K562 (cell line): ENCODE results near the gene FEV. TPM values are rescaled to one million over a fixed set of nuclear protein-coding genes. Genes with fewer than 3 reads are reported as not detected.

ENCODE experiments used
- EGR1 ChIP-seq: fragments of 450-650 bp; conservative IDR thresholded peaks from 2 replicates; pipeline ENCODE4 v1.6.1; 2017; ENCODE audit warnings: mild to moderate bottlenecking
- LARP7 ChIP-seq: fragments of 450-650 bp; IDR thresholded peaks from 2 replicates; pipeline ENCODE4 v1.6.1; 2016
- PTRF ChIP-seq: fragments of 450-650 bp; IDR thresholded peaks from 2 replicates; pipeline ENCODE4 v1.6.1; 2016; ENCODE audit warnings: mild to moderate bottlenecking, missing genetic modification characterization, missing compliant biosample characterization
- PTTG1 ChIP-seq: fragments of 450-650 bp; IDR thresholded peaks from 2 replicates; pipeline ENCODE4 v1.6.1; 2016; ENCODE audit warnings: low read depth, mild to moderate bottlenecking, missing genetic modification characterization, missing compliant biosample characterization
- SFPQ ChIP-seq: fragments of 200-400 bp; formaldehyde crosslinking; IDR thresholded peaks from 2 replicates; pipeline ENCODE4 v1.6.1; 2017; ENCODE audit warnings: mild to moderate bottlenecking, low read depth, low read length, moderate library complexity
- SMAD2 ChIP-seq: fragments of 150-350 bp; IDR thresholded peaks from 2 replicates; pipeline ENCODE4 v1.6.1; 2014; ENCODE audit warnings: low read depth, mild to moderate bottlenecking, low read length
- TBP ChIP-seq: optimal IDR thresholded peaks from 2 replicates; pipeline ENCODE3; 2011; ENCODE audit warnings: low read depth, low read length, improper control_type of control experiment
- USF1 ChIP-seq: sonication (generic); formaldehyde crosslinking; IDR thresholded peaks from 2 replicates; pipeline ENCODE4 v1.9.0; 2022; ENCODE audit warnings: mild to moderate bottlenecking, missing genetic modification reagents
- ZKSCAN8 ChIP-seq: fragments of 200-800 bp; sonication (Bioruptor generic); IDR thresholded peaks from 2 replicates; pipeline ENCODE4 v1.6.1; 2016; ENCODE audit warnings: missing genetic modification characterization, missing compliant biosample characterization
- ZNF609 ChIP-seq: sonication (generic); formaldehyde crosslinking; IDR thresholded peaks from 2 replicates; pipeline ENCODE4 v1.8.1; 2023; ENCODE audit warnings: missing genetic modification reagents, mild to moderate bottlenecking, borderline replicate concordance
- polyA plus RNA-seq, 8 experiments: library from polyadenylated mRNA; depleted of rRNA in 4 of 8; stranded (reverse) in 5 of 8; unstranded in 3 of 8; fragments of >200 nt; fragmentation: Nextera tagmentation in 2 of 8; fragmentation: Illumina TruSeq in 1 of 8; extraction: Ambion mirVana in 2 of 8; extraction: Trizol in 1 of 8; gene quantifications; 2 replicates each; pipeline versions ENCODE4 v1.2.1 to v1.2.3, GENCODE V29; 2011 to 2014; ENCODE audit warnings: inconsistent platforms in 1 of 8, missing spikeins in 1 of 8
- total RNA-seq, 7 experiments: library from RNA; depleted of rRNA in 6 of 7; stranded (reverse); fragments of >200 nt in 6 of 7; fragmentation: Illumina TruSeq in 2 of 7; extraction: Trizol in 2 of 7; gene quantifications; 2 replicates each; pipeline versions ENCODE4 v1.2.1 to v1.2.3, GENCODE V29; 2011 to 2021; ENCODE audit warnings: low replicate concordance in 1 of 7
- TF ChIP-seq, protein P1 (sequence below): fragments of 250-450 bp; sonication (Bioruptor Pico); IDR thresholded peaks from 2 replicates; pipeline ENCODE4 v1.5.0; 2021; ENCODE audit warnings: mild to moderate bottlenecking, moderate library complexity
- TF ChIP-seq, protein P2 (sequence below): sonication (generic); formaldehyde crosslinking; IDR thresholded peaks from 2 replicates; pipeline ENCODE4 v1.8.0; 2022; ENCODE audit warnings: mild to moderate bottlenecking, low read depth, missing genetic modification reagents

FEV gene
- total and polyA plus RNA-seq, 9 of the 15 experiments (the other 6 are each of a cell fraction or from before 2014, with no cell fraction given), result 0.08 to 1.6 (median 0.62) TPM; not detected in 1

- TF ChIP-seq ZKSCAN8 (CRISPR knock-in tag) (no peak), PTRF (tag) (no peak), LARP7 (no peak), TBP (no peak), USF1 (CRISPR knock-in tag) (no peak), SFPQ (no peak), PTTG1 (tag) (no peak), ZNF609 (no peak), SMAD2 (no peak), EGR1 (no peak)
- TF ChIP-seq, protein P1, sequence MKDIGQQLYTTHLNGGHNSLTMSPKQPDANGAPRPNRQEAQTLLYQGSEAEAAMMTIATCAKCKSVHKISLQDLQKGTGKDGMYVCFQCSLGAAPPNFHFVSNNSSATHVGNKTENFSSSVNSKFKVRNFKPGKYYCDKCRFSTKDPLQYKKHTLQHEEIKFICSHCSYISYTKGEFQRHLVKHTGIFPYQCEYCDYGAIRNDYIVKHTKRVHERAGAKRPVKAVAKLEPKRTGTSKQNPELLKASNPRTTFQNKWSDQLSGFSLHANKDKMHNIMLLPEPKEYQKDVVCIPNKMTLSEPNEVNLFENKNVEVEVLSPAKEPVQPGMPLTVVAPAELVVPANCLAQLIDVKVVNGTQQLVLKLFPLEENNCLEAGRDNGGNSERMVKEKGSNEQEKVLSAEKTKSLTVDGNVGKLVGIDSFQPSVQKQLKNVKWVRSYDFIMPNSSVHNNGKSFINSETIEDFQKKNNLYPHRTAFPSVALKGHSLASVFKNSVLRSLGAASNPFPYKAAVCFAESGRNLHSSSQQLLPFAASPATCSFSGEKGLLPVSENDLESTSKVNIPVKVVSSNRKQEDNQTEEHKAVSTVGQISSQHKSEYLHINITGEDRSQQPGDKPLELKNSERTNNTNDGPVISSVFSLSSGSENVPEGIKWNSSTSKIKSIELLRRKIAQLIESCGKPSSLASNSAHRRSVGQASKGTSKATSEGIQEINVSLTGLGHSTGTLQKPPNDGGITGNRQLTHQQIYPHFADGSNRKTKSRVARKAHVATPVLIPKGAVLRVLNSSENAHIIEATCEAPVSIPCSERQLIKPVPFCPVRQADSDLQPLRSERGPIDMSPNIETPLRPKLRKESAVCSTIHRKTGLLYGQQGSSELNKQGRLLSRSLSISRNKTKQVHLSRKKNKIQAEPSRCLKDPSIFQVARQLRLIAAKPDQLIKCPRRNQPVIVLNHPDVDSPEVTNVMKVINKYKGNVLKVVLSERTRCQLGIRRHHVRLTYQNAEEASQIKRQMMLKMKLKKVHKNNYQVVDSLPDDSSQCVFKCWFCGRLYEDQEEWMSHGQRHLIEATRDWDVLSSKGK (CRISPR knock-in tag), result no peak
- TF ChIP-seq, protein P2, sequence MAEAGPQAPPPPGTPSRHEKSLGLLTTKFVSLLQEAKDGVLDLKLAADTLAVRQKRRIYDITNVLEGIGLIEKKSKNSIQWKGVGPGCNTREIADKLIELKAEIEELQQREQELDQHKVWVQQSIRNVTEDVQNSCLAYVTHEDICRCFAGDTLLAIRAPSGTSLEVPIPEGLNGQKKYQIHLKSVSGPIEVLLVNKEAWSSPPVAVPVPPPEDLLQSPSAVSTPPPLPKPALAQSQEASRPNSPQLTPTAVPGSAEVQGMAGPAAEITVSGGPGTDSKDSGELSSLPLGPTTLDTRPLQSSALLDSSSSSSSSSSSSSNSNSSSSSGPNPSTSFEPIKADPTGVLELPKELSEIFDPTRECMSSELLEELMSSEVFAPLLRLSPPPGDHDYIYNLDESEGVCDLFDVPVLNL (CRISPR knock-in tag), result no peak
Measured at GRCh38 chr2:218991674-218992168, 6.7 kb upstream of the FEV start (continued).
